PC-9 (cell line): Measurements from ENCODE around the gene IGSF8.

Source experiments
- EZH2 ChIP-seq: fragments of 200-600 bp; sonication (generic); IDR thresholded peaks from 2 replicates; pipeline ENCODE4 v1.8.0; 2017; ENCODE audit warnings: antibody characterized with exemption, low read depth
- TF ChIP-seq, protein P1 (sequence below): fragments of 200-600 bp; sonication (generic); conservative IDR thresholded peaks from 2 replicates; pipeline ENCODE4 v1.6.1; 2017; ENCODE audit warnings: mixed run types, antibody characterized with exemption, mild to moderate bottlenecking, moderate library complexity

DNA sequence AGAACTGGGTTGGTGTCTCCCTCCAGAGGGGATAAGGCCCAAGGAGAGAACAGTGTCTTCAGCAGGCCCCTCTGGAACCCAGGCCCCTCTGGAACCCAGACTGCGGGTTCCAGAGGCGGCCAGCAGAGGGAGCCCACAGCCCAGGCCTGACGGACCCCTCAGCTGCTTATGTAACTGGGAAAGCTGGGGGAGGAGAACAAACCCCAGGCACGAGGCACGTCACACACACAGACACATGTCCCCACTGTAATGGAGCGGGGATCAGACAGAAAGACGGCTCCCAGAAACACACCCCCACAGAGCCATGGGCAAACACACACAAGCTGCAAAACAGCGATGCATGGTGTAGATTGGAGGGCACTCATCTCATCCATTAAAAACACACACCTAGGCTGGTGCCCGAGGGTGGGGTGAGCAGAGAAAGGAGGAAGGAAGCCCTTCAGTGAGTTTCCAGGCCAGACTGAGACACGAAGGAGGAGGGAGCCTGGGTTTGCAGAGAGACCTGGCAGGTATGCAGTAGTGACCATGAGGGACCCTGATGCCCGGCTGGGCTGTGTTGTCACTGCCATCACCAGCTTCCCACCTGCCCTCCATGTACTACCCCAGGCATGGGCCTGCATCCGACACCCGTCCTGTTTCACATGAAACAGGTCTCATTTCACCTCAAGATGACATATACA lies 2.8 kb upstream of the IGSF8 start:
- TF ChIP-seq, protein P1, sequence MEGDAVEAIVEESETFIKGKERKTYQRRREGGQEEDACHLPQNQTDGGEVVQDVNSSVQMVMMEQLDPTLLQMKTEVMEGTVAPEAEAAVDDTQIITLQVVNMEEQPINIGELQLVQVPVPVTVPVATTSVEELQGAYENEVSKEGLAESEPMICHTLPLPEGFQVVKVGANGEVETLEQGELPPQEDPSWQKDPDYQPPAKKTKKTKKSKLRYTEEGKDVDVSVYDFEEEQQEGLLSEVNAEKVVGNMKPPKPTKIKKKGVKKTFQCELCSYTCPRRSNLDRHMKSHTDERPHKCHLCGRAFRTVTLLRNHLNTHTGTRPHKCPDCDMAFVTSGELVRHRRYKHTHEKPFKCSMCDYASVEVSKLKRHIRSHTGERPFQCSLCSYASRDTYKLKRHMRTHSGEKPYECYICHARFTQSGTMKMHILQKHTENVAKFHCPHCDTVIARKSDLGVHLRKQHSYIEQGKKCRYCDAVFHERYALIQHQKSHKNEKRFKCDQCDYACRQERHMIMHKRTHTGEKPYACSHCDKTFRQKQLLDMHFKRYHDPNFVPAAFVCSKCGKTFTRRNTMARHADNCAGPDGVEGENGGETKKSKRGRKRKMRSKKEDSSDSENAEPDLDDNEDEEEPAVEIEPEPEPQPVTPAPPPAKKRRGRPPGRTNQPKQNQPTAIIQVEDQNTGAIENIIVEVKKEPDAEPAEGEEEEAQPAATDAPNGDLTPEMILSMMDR = peak; percentile 98
- TF ChIP-seq EZH2 = no peak
